Esophagus muscularis mucosa (tissue), 4 donors: Measurements from ENCODE around the gene MIGA2. TPM values are rescaled to one million over a fixed set of nuclear protein-coding genes. Genes with fewer than 3 reads are reported as not detected.

Source experiments
- DNase-seq: peaks from one replicate; pipeline ENCODE4 v3.0.0-alpha.2; 2017; ENCODE audit errors: extremely low spot score
- H3K27ac ChIP-seq, 4 donors: fragments of 200-600 bp; sonication (generic); replicated peaks in 1 of 4; 1 replicate in 3 of 4; 2 replicates in 1 of 4; pipeline ENCODE4 v1.5.1; 2016 to 2019; ENCODE audit warnings: mild to moderate bottlenecking in 1 of 4
- H3K27me3 ChIP-seq, 4 donors: fragments of 200-600 bp; sonication (generic); one replicate each; pipeline versions ENCODE4 v1.5.1 to v1.6.0; 2016 to 2019
- H3K36me3 ChIP-seq, 4 donors: fragments of 200-600 bp; sonication (generic); one replicate each; pipeline ENCODE4 v1.5.1; 2016 to 2019
- H3K4me1 ChIP-seq, 4 donors: fragments of 200-600 bp; sonication (generic); one replicate each; pipeline ENCODE4 v1.5.1; 2016 to 2019
- H3K4me3 ChIP-seq, 4 donors: fragments of 200-600 bp; sonication (generic); 1 replicate in 2 of 4; 2 replicates in 2 of 4; pipeline ENCODE4 v1.5.1; 2016 to 2019; ENCODE audit warnings: mild to moderate bottlenecking in 4 of 4, moderate library complexity in 1 of 4
- H3K9me3 ChIP-seq, 4 donors: fragments of 200-600 bp; sonication (generic); 1 replicate in 3 of 4; 2 replicates in 1 of 4; pipeline ENCODE4 v1.5.1; 2016 to 2019
- CTCF ChIP-seq, 3 experiments: fragments of 200-600 bp in 2 of 3; fragments of 450-650 bp in 1 of 3; sonication (generic) in 2 of 3; IDR thresholded peaks; one replicate each; pipeline ENCODE4 v1.5.1; 2017 to 2019; ENCODE audit warnings: antibody characterized with exemption in 3 of 3, mild to moderate bottlenecking in 2 of 3, moderate library complexity in 1 of 3
- EP300 ChIP-seq: sonication (generic); formaldehyde crosslinking; IDR thresholded peaks from one replicate; pipeline ENCODE4 v1.6.1; 2017; ENCODE audit warnings: antibody characterized with exemption
- POLR2A ChIP-seq: fragments of 450-650 bp; IDR thresholded peaks from one replicate; pipeline ENCODE4 v1.6.1; 2017; ENCODE audit warnings: antibody characterized with exemption, moderate library complexity, mild to moderate bottlenecking, low read depth
- POLR2AphosphoS5 ChIP-seq, 2 donors: sonication (generic); formaldehyde crosslinking; IDR thresholded peaks; one replicate each; pipeline ENCODE4 v1.6.1; 2017; ENCODE audit warnings: antibody characterized with exemption in 2 of 2
- WGBS: methylation state at CpG from one replicate; pipeline ENCODE4 v1.1.5; 2018; 5-methylcytosine and 5-hydroxymethylcytosine counted together
- intact Hi-C: fragments of 100-400 bp; cut with DNase I; formaldehyde crosslinking; loops from one replicate; pipeline ENCODE4 v1.15.1; 2023
- total RNA-seq, 4 donors: library from RNA; depleted of rRNA; stranded (reverse); fragments of >200 nt; gene quantifications; one replicate each; pipeline versions ENCODE4 v1.1.0 to v1.2.1, GENCODE V29; 2016

MIGA2 gene
- total RNA-seq, 4 donors from 2014 or later, result 23.9 to 44.2 (median 32.1) TPM

- no peak overlapping the region for H3K4me3 ChIP-seq
- H3K27me3 ChIP-seq, result no peaks in the 10 kb centered on the region
- no peak for DNase-seq
- intact Hi-C loops, result no loop called here
- H3K9me3 ChIP-seq, result no peaks in the 10 kb centered on the region
- peaks cover 13 to 25% (median 22%) of the 10 kb centered on the region in 4 donors for H3K4me1 ChIP-seq
- no peak overlapping the region for H3K27ac ChIP-seq
- WGBS, result 90% methylated on average over 5 of the region's 8 CpGs
- peaks cover 37 to 100% (median 95%) of the 10 kb centered on the region in 4 donors for H3K36me3 ChIP-seq
- TF ChIP-seq POLR2A, result no peak
- TF ChIP-seq CTCF (IDR thresholded peaks at IDR 0.05), result no peak
- no peak for TF ChIP-seq POLR2AphosphoS5 (IDR thresholded peaks at IDR 0.05)
Observed at GRCh38 chr9:129010267-129010975, 26.0 kb upstream of the MIGA2 start.

GRCh38 chr9:129011170-129011569 lies 25.3 kb upstream of the MIGA2 start:
- peaks cover 33 to 98% (median 92%) of the 10 kb centered on the region in 4 donors for H3K36me3 ChIP-seq
- 97% methylated on average over 9 of the region's 19 CpGs for WGBS

GRCh38 chr9:129011761-129012181 lies 24.7 kb upstream of the MIGA2 start:
- Histone ChIP-seq H3K4me3 (no peak overlapping the region), H3K27me3 (no peaks in the 10 kb centered on the region), H3K4me1 (peaks cover 8 to 18% (median 15%) of the 10 kb centered on the region in 4 donors), H3K27ac (no peak overlapping the region), H3K36me3 (peaks cover 31 to 92% (median 86%) of the 10 kb centered on the region in 4 donors), H3K9me3 (no peaks in the 10 kb centered on the region)
- DNase-seq, result no peak
- intact Hi-C loops, result no loop called here
- WGBS, result 89% methylated on average over 9 of the region's 11 CpGs
- TF ChIP-seq POLR2A (no peak), EP300 (no peak), POLR2AphosphoS5 (IDR thresholded peaks at IDR 0.05) (no peak)

More at GRCh38 chr9:129011170-129011569, 25.3 kb upstream of the MIGA2 start:
- H3K27me3 ChIP-seq, result no peaks in the 10 kb centered on the region
- H3K9me3 ChIP-seq, result no peaks in the 10 kb centered on the region
- TF ChIP-seq EP300 (no peak), CTCF (IDR thresholded peaks at IDR 0.05) (no peak), POLR2A (no peak), POLR2AphosphoS5 (IDR thresholded peaks at IDR 0.05) (no peak)
- no peak for DNase-seq
- no peak overlapping the region for H3K27ac ChIP-seq
- intact Hi-C loops, result no loop called here
- no peak overlapping the region for H3K4me3 ChIP-seq
- H3K4me1 ChIP-seq, result peaks cover 13 to 24% (median 21%) of the 10 kb centered on the region in 4 donors

GRCh38 chr9:129012343-129012742 lies 24.1 kb upstream of the MIGA2 start:
- H3K4me3 ChIP-seq, result no peak overlapping the region
- H3K4me1 ChIP-seq, result peaks cover 2 to 12% (median 9%) of the 10 kb centered on the region in 4 donors
- no peaks in the 10 kb centered on the region for H3K9me3 ChIP-seq
- WGBS, result 92% methylated on average over 7 of the region's 7 CpGs
- H3K27me3 ChIP-seq, result no peaks in the 10 kb centered on the region
- TF ChIP-seq CTCF (IDR thresholded peaks at IDR 0.05) (no peak), POLR2AphosphoS5 (IDR thresholded peaks at IDR 0.05) (no peak), POLR2A (no peak), EP300 (no peak)
- DNase-seq, result no peak
- H3K36me3 ChIP-seq, result peaks cover 31 to 92% (median 84%) of the 10 kb centered on the region in 4 donors
- intact Hi-C loops, result no loop called here
- no peak overlapping the region for H3K27ac ChIP-seq

GRCh38 chr9:129012893-129013448 lies 23.5 kb upstream of the MIGA2 start:
- intact Hi-C loops, result no loop called here
- DNase-seq, result no peak
- Histone ChIP-seq H3K4me1 (peaks cover 0 to 6% (median 3%) of the 10 kb centered on the region in 4 donors), H3K36me3 (peaks cover 31 to 92% (median 84%) of the 10 kb centered on the region in 4 donors), H3K4me3 (no peak overlapping the region), H3K9me3 (no peaks in the 10 kb centered on the region), H3K27me3 (no peaks in the 10 kb centered on the region), H3K27ac (no peak overlapping the region)
- TF ChIP-seq CTCF (IDR thresholded peaks at IDR 0.05), result no peak
- no peak for TF ChIP-seq POLR2AphosphoS5 (IDR thresholded peaks at IDR 0.05)
- no peak for TF ChIP-seq POLR2A
- TF ChIP-seq EP300, result no peak
- WGBS, result 92% methylated on average over 14 of the region's 16 CpGs
